ENCODE data around the gene PAK6. TPM values are rescaled to one million over a fixed set of nuclear protein-coding genes. Genes with fewer than 3 reads are reported as not detected.

The PAK6 gene
- total RNA-seq, 1 experiment from 2014 or later, result 0.45 TPM

- no peak overlapping the region for H3K27ac ChIP-seq (ENCODE audit: low read length)
- no peak overlapping the region for H3K4me2 ChIP-seq (ENCODE audit: low read depth, low read length, poor library complexity, severe bottlenecking)
- no peaks in the 10 kb centered on the region for H3K9me3 ChIP-seq (ENCODE audit: low read length)
- H3K27me3 ChIP-seq (ENCODE audit: low read length), result no peaks in the 10 kb centered on the region
- H3K9ac ChIP-seq (ENCODE audit: low read length), result no peak overlapping the region
- no peaks in the 10 kb centered on the region for H3K4me1 ChIP-seq (ENCODE audit: low read length)
- H3K79me2 ChIP-seq (ENCODE audit: low read length), result no peaks in the 10 kb centered on the region
- no peak overlapping the region for H3K4me3 ChIP-seq (ENCODE audit: low read length)
- DNase-seq, result no peak
- no peaks in the 10 kb centered on the region for H3K9me2 ChIP-seq (replicated peaks; ENCODE audit: insufficient read depth, low read length)
- no peaks in the 10 kb centered on the region for H3K36me3 ChIP-seq (ENCODE audit: insufficient read depth, low read length)
- H2AFZ ChIP-seq (ENCODE audit: low read length), result no peak overlapping the region
- no peaks in the 10 kb centered on the region for H4K20me1 ChIP-seq (ENCODE audit: insufficient read depth, low read depth, low read length)
These were observed 17.9 kb downstream of the PAK6 start for GRCh38 chr15:40256638-40257235.

DNA sequence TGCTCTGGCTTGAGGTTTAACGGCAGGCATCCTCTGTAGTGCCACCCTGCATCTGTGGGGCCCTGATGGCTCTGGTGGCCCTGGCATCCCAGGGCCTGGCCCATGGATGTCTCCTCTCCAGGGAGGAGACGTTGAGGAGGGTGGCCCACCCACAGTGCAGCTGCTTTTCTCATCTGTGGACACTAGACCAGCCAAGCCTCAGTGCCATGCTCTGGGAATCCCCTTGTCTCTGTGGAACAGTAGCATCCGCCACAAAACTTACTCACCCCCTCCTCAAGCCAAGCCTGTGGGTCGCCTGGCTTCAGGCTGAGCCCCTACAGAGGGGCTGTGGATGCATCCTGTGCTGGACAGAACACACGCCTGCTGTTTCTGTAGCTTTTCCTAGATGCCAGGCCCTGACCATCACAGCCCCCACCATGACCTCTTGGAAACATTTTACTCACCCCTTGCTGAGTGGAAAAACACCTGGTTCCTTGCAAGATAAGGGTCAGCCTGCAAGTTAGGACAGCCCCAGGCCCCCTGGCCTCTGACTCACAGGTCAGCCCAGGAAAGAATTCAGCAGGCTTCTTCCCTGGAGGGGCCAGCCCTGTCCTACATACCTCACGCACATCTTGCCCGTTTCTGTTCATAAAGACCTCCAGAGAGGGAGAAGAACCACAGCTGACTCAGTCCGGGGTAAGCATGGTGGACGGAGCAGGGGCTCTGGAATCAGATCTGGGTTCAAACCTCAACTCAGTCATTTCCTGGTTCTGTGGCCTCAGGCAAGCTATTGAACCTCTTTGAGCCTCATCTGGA lies 19.0 kb downstream of the PAK6 start:
- no peaks in the 10 kb centered on the region for H3K9me3 ChIP-seq (ENCODE audit: low read length)
- no peaks in the 10 kb centered on the region for H3K36me3 ChIP-seq (ENCODE audit: insufficient read depth, low read length)
- no peaks in the 10 kb centered on the region for H3K4me1 ChIP-seq (ENCODE audit: low read length)
- no peaks in the 10 kb centered on the region for H3K9me2 ChIP-seq (replicated peaks; ENCODE audit: insufficient read depth, low read length)
- DNase-seq, result no peak
- H3K9ac ChIP-seq (ENCODE audit: low read length), result no peak overlapping the region
- no peak overlapping the region for H2AFZ ChIP-seq (ENCODE audit: low read length)
- no peaks in the 10 kb centered on the region for H3K79me2 ChIP-seq (ENCODE audit: low read length)
- H3K27me3 ChIP-seq (ENCODE audit: low read length), result no peaks in the 10 kb centered on the region
- H4K20me1 ChIP-seq (ENCODE audit: insufficient read depth, low read depth, low read length), result no peaks in the 10 kb centered on the region
- H3K27ac ChIP-seq (ENCODE audit: low read length), result no peak overlapping the region
- H3K4me2 ChIP-seq (ENCODE audit: low read depth, low read length, poor library complexity, severe bottlenecking), result no peak overlapping the region
- no peak overlapping the region for H3K4me3 ChIP-seq (ENCODE audit: low read length)

GRCh38 chr15:40258544-40258943 lies 19.7 kb downstream of the PAK6 start:
- H2AFZ ChIP-seq (ENCODE audit: low read length), result no peak overlapping the region
- H3K9me2 ChIP-seq (replicated peaks; ENCODE audit: insufficient read depth, low read length), result no peaks in the 10 kb centered on the region
- H3K4me2 ChIP-seq (ENCODE audit: low read depth, low read length, poor library complexity, severe bottlenecking), result no peak overlapping the region
- DNase-seq, result no peak
- no peak overlapping the region for H3K27ac ChIP-seq (ENCODE audit: low read length)
- no peaks in the 10 kb centered on the region for H3K79me2 ChIP-seq (ENCODE audit: low read length)
- no peak overlapping the region for H3K9ac ChIP-seq (ENCODE audit: low read length)
- H4K20me1 ChIP-seq (ENCODE audit: insufficient read depth, low read depth, low read length), result no peaks in the 10 kb centered on the region
- H3K4me1 ChIP-seq (ENCODE audit: low read length), result no peaks in the 10 kb centered on the region
- no peaks in the 10 kb centered on the region for H3K9me3 ChIP-seq (ENCODE audit: low read length)
- no peaks in the 10 kb centered on the region for H3K36me3 ChIP-seq (ENCODE audit: insufficient read depth, low read length)
- no peak overlapping the region for H3K4me3 ChIP-seq (ENCODE audit: low read length)
- H3K27me3 ChIP-seq (ENCODE audit: low read length), result no peaks in the 10 kb centered on the region

DNA sequence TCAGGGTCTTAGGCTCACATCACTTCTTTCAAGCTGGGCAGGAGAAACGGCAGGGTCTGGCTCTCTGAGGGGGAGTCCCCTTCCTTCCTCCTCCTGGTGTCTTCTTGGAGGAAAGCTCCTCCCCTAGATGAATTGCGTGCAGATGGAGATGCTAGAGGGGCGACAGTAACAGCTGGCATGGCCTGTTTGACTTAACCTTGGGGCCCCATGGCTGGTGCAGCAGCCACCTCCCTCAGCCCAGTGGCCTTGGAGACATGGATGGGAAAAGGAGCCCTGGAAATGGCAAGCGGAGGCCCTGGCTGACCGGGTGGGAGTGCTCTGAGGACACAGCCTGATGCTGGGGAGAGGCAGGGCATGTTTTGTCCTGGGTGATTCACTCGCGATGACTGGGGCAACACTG lies 20.2 kb downstream of the PAK6 start:
- H3K4me2 ChIP-seq (ENCODE audit: low read depth, low read length, poor library complexity, severe bottlenecking), result no peak overlapping the region
- no peak overlapping the region for H2AFZ ChIP-seq (ENCODE audit: low read length)

DNA sequence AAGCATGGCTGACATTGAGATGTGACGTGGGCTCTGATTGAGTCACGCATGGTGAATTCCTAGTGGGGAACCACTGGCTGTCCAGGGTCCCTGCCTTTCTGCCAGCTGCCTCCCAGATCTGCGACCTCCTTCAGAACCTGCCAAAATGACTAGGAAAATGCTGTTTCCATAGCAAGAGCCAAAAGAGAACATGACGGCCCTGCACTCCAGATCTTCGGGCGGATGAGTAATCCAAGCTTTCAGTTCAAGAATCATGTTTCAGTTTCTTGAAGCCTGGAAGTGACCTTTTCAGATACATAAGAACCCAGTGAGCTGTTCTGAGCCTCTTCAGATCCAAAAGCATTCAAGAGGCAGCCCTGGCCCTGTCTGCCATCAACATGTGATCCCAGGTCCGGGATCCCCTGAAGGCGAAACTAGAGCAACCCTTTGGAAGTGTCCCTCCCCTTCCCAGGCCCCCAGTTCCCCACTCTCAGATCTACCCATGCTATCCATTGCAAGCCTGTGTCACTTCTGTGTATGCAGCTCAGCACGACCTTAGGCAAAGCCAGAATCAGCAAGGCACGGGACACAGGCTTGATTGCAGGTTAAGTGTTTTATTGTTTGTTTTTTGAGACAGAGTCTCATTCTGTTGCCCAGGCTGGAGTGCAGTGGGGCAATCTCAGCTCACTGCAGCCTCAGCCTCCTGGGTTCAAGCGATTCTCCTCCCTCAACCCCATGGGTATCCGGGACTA lies 24.3 kb downstream of the PAK6 start:
- H3K4me3 ChIP-seq (ENCODE audit: low read length), result no peak overlapping the region
- no peaks in the 10 kb centered on the region for H3K79me2 ChIP-seq (ENCODE audit: low read length)
- no peak for DNase-seq
- no peaks in the 10 kb centered on the region for H3K27me3 ChIP-seq (ENCODE audit: low read length)
- no peak overlapping the region for H2AFZ ChIP-seq (ENCODE audit: low read length)
- no peaks in the 10 kb centered on the region for H3K4me1 ChIP-seq (ENCODE audit: low read length)
- no peaks in the 10 kb centered on the region for H4K20me1 ChIP-seq (ENCODE audit: insufficient read depth, low read depth, low read length)
- H3K27ac ChIP-seq (ENCODE audit: low read length), result no peak overlapping the region
- no peak overlapping the region for H3K4me2 ChIP-seq (ENCODE audit: low read depth, low read length, poor library complexity, severe bottlenecking)
- no peaks in the 10 kb centered on the region for H3K9me3 ChIP-seq (ENCODE audit: low read length)
- H3K9me2 ChIP-seq (replicated peaks; ENCODE audit: insufficient read depth, low read length), result no peaks in the 10 kb centered on the region
- no peaks in the 10 kb centered on the region for H3K36me3 ChIP-seq (ENCODE audit: insufficient read depth, low read length)
- no peak overlapping the region for H3K9ac ChIP-seq (ENCODE audit: low read length)

More for the DNA sequence above, 20.2 kb downstream of the PAK6 start:
- Histone ChIP-seq H3K9me2 (replicated peaks; ENCODE audit: insufficient read depth, low read length) (no peaks in the 10 kb centered on the region), H3K9ac (ENCODE audit: low read length) (no peak overlapping the region), H3K27ac (ENCODE audit: low read length) (no peak overlapping the region), H4K20me1 (ENCODE audit: insufficient read depth, low read depth, low read length) (no peaks in the 10 kb centered on the region), H3K27me3 (ENCODE audit: low read length) (no peaks in the 10 kb centered on the region), H3K4me3 (ENCODE audit: low read length) (no peak overlapping the region), H3K79me2 (ENCODE audit: low read length) (no peaks in the 10 kb centered on the region), H3K9me3 (ENCODE audit: low read length) (no peaks in the 10 kb centered on the region), H3K4me1 (ENCODE audit: low read length) (no peaks in the 10 kb centered on the region), H3K36me3 (ENCODE audit: insufficient read depth, low read length) (no peaks in the 10 kb centered on the region)
- no peak for DNase-seq

GRCh38 chr15:40264321-40265153 lies 25.7 kb downstream of the PAK6 start:
- Histone ChIP-seq H3K4me1 (ENCODE audit: low read length) (no peaks in the 10 kb centered on the region), H3K79me2 (ENCODE audit: low read length) (no peaks in the 10 kb centered on the region), H3K4me3 (ENCODE audit: low read length) (no peak overlapping the region), H3K27me3 (ENCODE audit: low read length) (no peaks in the 10 kb centered on the region), H3K9me2 (replicated peaks; ENCODE audit: insufficient read depth, low read length) (no peaks in the 10 kb centered on the region), H3K36me3 (ENCODE audit: insufficient read depth, low read length) (no peaks in the 10 kb centered on the region), H3K27ac (ENCODE audit: low read length) (no peak overlapping the region), H3K9me3 (ENCODE audit: low read length) (no peaks in the 10 kb centered on the region), H3K9ac (ENCODE audit: low read length) (no peak overlapping the region), H2AFZ (ENCODE audit: low read length) (no peak overlapping the region), H4K20me1 (ENCODE audit: insufficient read depth, low read depth, low read length) (no peaks in the 10 kb centered on the region), H3K4me2 (ENCODE audit: low read depth, low read length, poor library complexity, severe bottlenecking) (no peak overlapping the region)
- no peak for DNase-seq

DNA sequence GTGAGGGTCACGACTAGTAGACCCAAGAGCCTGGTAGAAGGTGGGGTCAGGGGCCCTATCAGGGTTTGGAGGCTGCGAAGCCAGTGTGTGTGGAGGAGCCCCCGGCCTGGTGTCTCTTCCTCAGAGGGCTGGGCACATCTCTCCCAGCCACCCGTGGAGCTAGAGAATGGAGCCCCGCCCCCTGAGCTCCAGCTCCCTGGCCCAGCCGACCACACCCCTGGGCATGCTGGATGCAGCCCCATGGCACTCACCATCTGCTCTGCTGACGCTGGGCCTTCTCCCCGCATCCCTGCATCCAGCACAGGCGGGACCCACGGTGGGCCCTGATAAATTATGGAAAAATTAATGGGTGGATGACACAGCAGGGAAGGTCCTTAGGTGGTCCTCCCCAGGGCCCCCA lies 26.5 kb downstream of the PAK6 start:
- Histone ChIP-seq H3K9me2 (replicated peaks; ENCODE audit: insufficient read depth, low read length) (no peaks in the 10 kb centered on the region), H3K27me3 (ENCODE audit: low read length) (no peaks in the 10 kb centered on the region), H3K4me3 (ENCODE audit: low read length) (no peak overlapping the region), H3K79me2 (ENCODE audit: low read length) (no peaks in the 10 kb centered on the region), H3K4me2 (ENCODE audit: low read depth, low read length, poor library complexity, severe bottlenecking) (no peak overlapping the region), H3K4me1 (ENCODE audit: low read length) (no peaks in the 10 kb centered on the region), H3K9ac (ENCODE audit: low read length) (no peak overlapping the region), H2AFZ (ENCODE audit: low read length) (no peak overlapping the region), H4K20me1 (ENCODE audit: insufficient read depth, low read depth, low read length) (no peaks in the 10 kb centered on the region), H3K9me3 (ENCODE audit: low read length) (no peaks in the 10 kb centered on the region), H3K36me3 (ENCODE audit: insufficient read depth, low read length) (no peaks in the 10 kb centered on the region), H3K27ac (ENCODE audit: low read length) (no peak overlapping the region)
- DNase-seq, result no peak

- Histone ChIP-seq H3K4me2 (ENCODE audit: low read depth, low read length, poor library complexity, severe bottlenecking) (no peak overlapping the region), H3K9me3 (ENCODE audit: low read length) (no peaks in the 10 kb centered on the region), H3K36me3 (ENCODE audit: insufficient read depth, low read length) (no peaks in the 10 kb centered on the region), H2AFZ (ENCODE audit: low read length) (no peak overlapping the region), H3K27ac (ENCODE audit: low read length) (no peak overlapping the region), H4K20me1 (ENCODE audit: insufficient read depth, low read depth, low read length) (no peaks in the 10 kb centered on the region), H3K27me3 (ENCODE audit: low read length) (no peaks in the 10 kb centered on the region), H3K4me1 (ENCODE audit: low read length) (no peaks in the 10 kb centered on the region), H3K79me2 (ENCODE audit: low read length) (no peaks in the 10 kb centered on the region), H3K9me2 (replicated peaks; ENCODE audit: insufficient read depth, low read length) (no peaks in the 10 kb centered on the region), H3K9ac (ENCODE audit: low read length) (no peak overlapping the region), H3K4me3 (ENCODE audit: low read length) (no peak overlapping the region)
- no peak for DNase-seq
These were observed 27.0 kb downstream of the PAK6 start for GRCh38 chr15:40265875-40266274.
